Measurements from ENCODE around the gene KCNK16. TPM values are rescaled to one million over a fixed set of nuclear protein-coding genes. Genes with fewer than 3 reads are reported as not detected.

Gene KCNK16
- total RNA-seq, 1 experiment from 2014 or later: not detected

DNA sequence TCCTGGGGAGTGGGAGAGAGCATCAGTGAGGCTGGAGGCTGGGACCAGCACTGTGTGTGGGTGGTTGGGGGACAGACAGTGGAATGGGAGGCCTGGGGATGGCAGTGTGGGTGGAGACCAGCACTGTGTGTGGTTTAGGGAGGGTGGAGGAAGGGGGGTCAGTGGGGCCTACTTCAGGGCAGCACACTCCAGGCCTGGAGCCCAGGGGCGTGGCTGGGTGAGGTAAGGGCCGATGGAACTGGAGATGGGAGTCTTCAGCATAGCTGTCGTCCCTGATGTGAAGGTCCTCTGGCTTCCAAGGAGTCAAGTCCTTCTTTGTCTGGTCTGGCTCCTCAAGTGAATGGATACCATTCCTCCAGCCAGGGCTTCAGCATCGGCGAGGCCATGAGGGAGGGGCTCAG, 26.9 kb downstream of the KCNK16 start:
- Histone ChIP-seq H3K9me2 (ENCODE audit: insufficient read depth) (no peaks in the 10 kb centered on the region), H3K36me3 (ENCODE audit: low read depth) (no peaks in the 10 kb centered on the region), H3K79me2 (ENCODE audit: low read depth) (no peaks in the 10 kb centered on the region), H4K20me1 (ENCODE audit: insufficient read depth) (no peaks in the 10 kb centered on the region), H3K9me3 (ENCODE audit: insufficient read depth, low read depth) (no peaks in the 10 kb centered on the region), H3K4me2 (no peak overlapping the region), H3K4me3 (no peak overlapping the region), H3K27ac (no peak overlapping the region), H3K27me3 (ENCODE audit: insufficient read depth, low read depth) (no peaks in the 10 kb centered on the region), H3K4me1 (replicated peaks; ENCODE audit: insufficient read depth) (peaks cover 58% of the 10 kb centered on the region), H3F3A (ENCODE audit: insufficient read depth, low read depth) (no peaks in the 10 kb centered on the region; the same call in 1 of the 2 replicates), H2AFZ (no peak overlapping the region)
- POLR2A ChIA-PET (ENCODE audit: unreplicated experiment): no interaction called here
- BruUV-seq (replicated peaks): no TSS peak
- CTCF ChIA-PET: no interaction called here
- intact Hi-C loops (cut with micrococcal nuclease; ENCODE audit: unreplicated experiment): no loop called here
- TF ChIP-seq EZH2 (IDR thresholded peaks at IDR 0.05; ENCODE audit: low read depth): no peak
- peak in 1 of 2 experiments; percentile 49 for DNase-seq

DNA sequence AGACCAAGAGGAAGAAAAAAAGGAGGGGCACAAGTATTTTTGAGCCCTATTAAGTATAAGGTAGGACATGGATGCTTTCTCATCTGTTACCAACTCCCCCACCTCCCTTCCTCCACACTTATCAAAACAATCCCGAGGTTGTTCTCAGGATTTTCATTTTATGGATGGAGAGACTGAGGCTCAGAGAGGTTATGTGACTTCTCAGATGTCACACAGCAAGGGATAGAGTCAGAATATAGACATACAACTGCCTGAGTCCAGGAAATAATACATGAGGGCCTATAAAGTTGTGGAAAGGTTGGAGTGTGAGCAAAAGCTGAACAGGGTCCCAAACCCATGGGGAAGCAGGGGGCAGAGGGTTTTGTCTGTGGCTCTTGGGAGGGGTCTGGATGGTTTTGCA, 27.6 kb downstream of the KCNK16 start:
- Histone ChIP-seq H3K27me3 (ENCODE audit: insufficient read depth, low read depth) (no peaks in the 10 kb centered on the region), H4K20me1 (ENCODE audit: insufficient read depth) (no peaks in the 10 kb centered on the region), H2AFZ (no peak overlapping the region), H3K36me3 (ENCODE audit: low read depth) (no peaks in the 10 kb centered on the region), H3F3A (ENCODE audit: insufficient read depth, low read depth) (no peaks in the 10 kb centered on the region; the same call in 1 of the 2 replicates), H3K9me3 (ENCODE audit: insufficient read depth, low read depth) (no peaks in the 10 kb centered on the region), H3K4me1 (replicated peaks; ENCODE audit: insufficient read depth) (peaks cover 58% of the 10 kb centered on the region), H3K27ac (no peak overlapping the region), H3K4me3 (no peak overlapping the region), H3K79me2 (ENCODE audit: low read depth) (no peaks in the 10 kb centered on the region), H3K9me2 (ENCODE audit: insufficient read depth) (no peaks in the 10 kb centered on the region), H3K4me2 (no peak overlapping the region)
- BruUV-seq (replicated peaks): no TSS peak
- ChIA-PET CTCF (no interaction called here), POLR2A (ENCODE audit: unreplicated experiment) (no interaction called here)
- DNase-seq: no peak
- TF ChIP-seq, protein P1, sequence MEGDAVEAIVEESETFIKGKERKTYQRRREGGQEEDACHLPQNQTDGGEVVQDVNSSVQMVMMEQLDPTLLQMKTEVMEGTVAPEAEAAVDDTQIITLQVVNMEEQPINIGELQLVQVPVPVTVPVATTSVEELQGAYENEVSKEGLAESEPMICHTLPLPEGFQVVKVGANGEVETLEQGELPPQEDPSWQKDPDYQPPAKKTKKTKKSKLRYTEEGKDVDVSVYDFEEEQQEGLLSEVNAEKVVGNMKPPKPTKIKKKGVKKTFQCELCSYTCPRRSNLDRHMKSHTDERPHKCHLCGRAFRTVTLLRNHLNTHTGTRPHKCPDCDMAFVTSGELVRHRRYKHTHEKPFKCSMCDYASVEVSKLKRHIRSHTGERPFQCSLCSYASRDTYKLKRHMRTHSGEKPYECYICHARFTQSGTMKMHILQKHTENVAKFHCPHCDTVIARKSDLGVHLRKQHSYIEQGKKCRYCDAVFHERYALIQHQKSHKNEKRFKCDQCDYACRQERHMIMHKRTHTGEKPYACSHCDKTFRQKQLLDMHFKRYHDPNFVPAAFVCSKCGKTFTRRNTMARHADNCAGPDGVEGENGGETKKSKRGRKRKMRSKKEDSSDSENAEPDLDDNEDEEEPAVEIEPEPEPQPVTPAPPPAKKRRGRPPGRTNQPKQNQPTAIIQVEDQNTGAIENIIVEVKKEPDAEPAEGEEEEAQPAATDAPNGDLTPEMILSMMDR (conservative IDR thresholded peaks at IDR 0.05): no peak
- no peak for TF ChIP-seq EZH2 (IDR thresholded peaks at IDR 0.05; ENCODE audit: low read depth)
- intact Hi-C loops (cut with micrococcal nuclease; ENCODE audit: unreplicated experiment): no loop called here

DNA sequence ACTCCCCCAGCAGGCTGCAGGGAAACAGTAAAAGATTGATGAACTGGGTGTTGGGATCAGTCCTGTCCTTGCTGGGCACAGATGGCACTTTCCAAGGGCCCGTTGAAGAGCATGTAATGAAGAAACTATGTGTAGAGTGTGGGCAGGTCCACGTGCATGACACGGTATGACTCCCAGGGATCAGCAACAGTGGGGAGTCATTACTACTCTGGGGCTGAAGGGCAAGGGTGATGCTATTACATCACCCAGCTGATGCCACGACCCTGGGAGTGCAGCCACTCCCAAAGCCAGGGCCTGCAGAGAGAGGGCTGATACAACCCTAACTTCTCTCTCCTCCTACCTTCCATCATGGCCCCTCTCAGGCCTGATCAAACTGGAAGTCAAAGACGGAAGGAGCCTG, 28.4 kb downstream of the KCNK16 start:
- peaks cover 58% of the 10 kb centered on the region for H3K4me1 ChIP-seq (replicated peaks; ENCODE audit: insufficient read depth)
- DNase-seq: no peak
- intact Hi-C loops (cut with micrococcal nuclease; ENCODE audit: unreplicated experiment): no loop called here
- no TSS peak for BruUV-seq (replicated peaks)
- H2AFZ ChIP-seq: no peak overlapping the region
- H4K20me1 ChIP-seq (ENCODE audit: insufficient read depth): no peaks in the 10 kb centered on the region
- H3K27me3 ChIP-seq (ENCODE audit: insufficient read depth, low read depth): no peaks in the 10 kb centered on the region
- H3F3A ChIP-seq (ENCODE audit: insufficient read depth, low read depth): no peaks in the 10 kb centered on the region; the same call in 1 of the 2 replicates
- no peaks in the 10 kb centered on the region for H3K79me2 ChIP-seq (ENCODE audit: low read depth)
- H3K9me3 ChIP-seq (ENCODE audit: insufficient read depth, low read depth): no peaks in the 10 kb centered on the region
- no peak overlapping the region for H3K4me3 ChIP-seq
- H3K27ac ChIP-seq: no peak overlapping the region
- TF ChIP-seq, protein P1 (conservative IDR thresholded peaks at IDR 0.05): no peak
- no peak for TF ChIP-seq EZH2 (IDR thresholded peaks at IDR 0.05; ENCODE audit: low read depth)
- peak overlapping the region; percentile 34; the same call in 1 of the 2 replicates for H3K4me2 ChIP-seq
- CTCF ChIA-PET: no interaction called here
- no peaks in the 10 kb centered on the region for H3K36me3 ChIP-seq (ENCODE audit: low read depth)
- H3K9me2 ChIP-seq (ENCODE audit: insufficient read depth): no peaks in the 10 kb centered on the region
- POLR2A ChIA-PET (ENCODE audit: unreplicated experiment): no interaction called here

DNA sequence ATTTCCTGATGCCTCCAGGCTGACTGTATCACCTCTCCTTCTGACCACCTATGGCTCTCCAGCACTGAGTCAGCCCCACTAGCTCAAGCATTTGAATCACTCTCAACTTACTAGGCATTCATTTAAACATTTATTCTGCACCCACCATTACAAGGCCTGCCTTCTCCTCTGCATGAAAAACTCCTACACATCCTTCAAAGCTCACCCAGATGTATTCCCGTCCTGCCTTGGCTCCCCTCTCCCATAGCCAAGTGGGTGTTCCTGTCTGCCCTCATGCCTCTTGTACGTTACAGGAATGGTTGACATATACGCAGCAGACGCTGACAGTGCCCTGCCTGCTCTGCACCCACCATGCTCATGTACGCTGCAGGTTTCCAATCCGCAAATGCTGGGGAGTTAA, 29.9 kb downstream of the KCNK16 start:
- Histone ChIP-seq H3K4me3 (no peak overlapping the region), H3K79me2 (ENCODE audit: low read depth) (no peaks in the 10 kb centered on the region), H3K27me3 (ENCODE audit: insufficient read depth, low read depth) (no peaks in the 10 kb centered on the region), H3K4me2 (no peak overlapping the region), H2AFZ (no peak overlapping the region), H3K9me2 (ENCODE audit: insufficient read depth) (no peaks in the 10 kb centered on the region), H4K20me1 (ENCODE audit: insufficient read depth) (no peaks in the 10 kb centered on the region), H3K9me3 (ENCODE audit: insufficient read depth, low read depth) (no peaks in the 10 kb centered on the region), H3K27ac (no peak overlapping the region), H3K4me1 (replicated peaks; ENCODE audit: insufficient read depth) (peaks cover 47% of the 10 kb centered on the region), H3F3A (ENCODE audit: insufficient read depth, low read depth) (no peaks in the 10 kb centered on the region; the same call in 1 of the 2 replicates), H3K36me3 (ENCODE audit: low read depth) (no peaks in the 10 kb centered on the region)
- no peak for DNase-seq
- no TSS peak for BruUV-seq (replicated peaks)
- intact Hi-C loops (cut with micrococcal nuclease; ENCODE audit: unreplicated experiment): no loop called here
- ChIA-PET POLR2A (ENCODE audit: unreplicated experiment) (no interaction called here), CTCF (no interaction called here)
- no peak for TF ChIP-seq EZH2 (IDR thresholded peaks at IDR 0.05; ENCODE audit: low read depth)
- TF ChIP-seq, protein P1 (conservative IDR thresholded peaks at IDR 0.05): no peak

Data from PC-9 (cell line).